Measurements from ENCODE around the gene NEK1.

The NEK1 gene

GRCh38 chr4:169621731-169622492 is 9.5 kb upstream of the NEK1 start:
- intact Hi-C loops (cut with micrococcal nuclease): loop anchor here (5.0 kb wide), 1 partner anchor 35 kb away; no protein-coding TSS in a partner anchor
- Mint-ChIP-seq H3K27me3 (no peaks in the 10 kb centered on the region), H3K9me3 (no peaks in the 10 kb centered on the region), H3K27ac (no peak overlapping the region), H3K4me3 (peak overlapping the region; percentile 48), H3K36me3 (ENCODE audit: low read depth) (peaks cover 34% of the 10 kb centered on the region), H3K4me1 (ENCODE audit: low read depth) (peaks cover 33% of the 10 kb centered on the region)

- H3K9me3 Mint-ChIP-seq: no peaks in the 10 kb centered on the region
- H3K4me3 Mint-ChIP-seq: peak overlapping the region; percentile 96
- peak overlapping the region; percentile 95 for H3K27ac Mint-ChIP-seq
- H3K27me3 Mint-ChIP-seq: no peaks in the 10 kb centered on the region
- peaks cover 34% of the 10 kb centered on the region for H3K36me3 Mint-ChIP-seq (ENCODE audit: low read depth)
- H3K4me1 Mint-ChIP-seq (ENCODE audit: low read depth): peaks cover 28% of the 10 kb centered on the region
- intact Hi-C loops (cut with micrococcal nuclease): loop anchor here (1.0 to 5.0 kb wide), 2 partner anchors 9 to 36 kb away; partner anchors contain the start of gene NEK1
Measured at GRCh38 chr4:169620880-169621248, 8.5 kb upstream of the NEK1 start.

GRCh38 chr4:169619958-169620879 is 7.8 kb upstream of the NEK1 start, which contains the start of gene CLCN3:
Gene CLCN3 (plus strand): TSS chr4:169620578. CDS start chr4:169635929, 15,351 bp downstream.
- Mint-ChIP-seq H3K36me3 (ENCODE audit: low read depth) (peaks cover 28% of the 10 kb centered on the region), H3K4me1 (ENCODE audit: low read depth) (peaks cover 23% of the 10 kb centered on the region), H3K27ac (peak within 1 kb of the TSS; percentile 95), H3K4me3 (peak within 1 kb of the TSS; percentile 96), H3K27me3 (no peaks in the 10 kb centered on the region), H3K9me3 (no peaks in the 10 kb centered on the region)
- intact Hi-C loops (cut with micrococcal nuclease): loop anchor here (1.0 to 5.0 kb wide), 2 partner anchors 8 to 37 kb away; partner anchors contain the start of gene NEK1

GRCh38 chr4:169619518-169619957 is 7.2 kb upstream of the NEK1 start:
- Mint-ChIP-seq H3K27me3 (no peaks in the 10 kb centered on the region), H3K9me3 (no peaks in the 10 kb centered on the region), H3K27ac (peak overlapping the region; percentile 95), H3K36me3 (ENCODE audit: low read depth) (peaks cover 22% of the 10 kb centered on the region), H3K4me3 (peak overlapping the region; percentile 96), H3K4me1 (ENCODE audit: low read depth) (peaks cover 19% of the 10 kb centered on the region)
- intact Hi-C loops (cut with micrococcal nuclease): no loop called here

- H3K36me3 Mint-ChIP-seq (ENCODE audit: low read depth): peaks cover 22% of the 10 kb centered on the region
- intact Hi-C loops (cut with micrococcal nuclease): no loop called here
- H3K27me3 Mint-ChIP-seq: no peaks in the 10 kb centered on the region
- H3K4me1 Mint-ChIP-seq (ENCODE audit: low read depth): peaks cover 19% of the 10 kb centered on the region
- H3K4me3 Mint-ChIP-seq: no peak overlapping the region
- H3K27ac Mint-ChIP-seq: no peak overlapping the region
- no peaks in the 10 kb centered on the region for H3K9me3 Mint-ChIP-seq
Measured at GRCh38 chr4:169618986-169619385, 6.6 kb upstream of the NEK1 start.

- Mint-ChIP-seq H3K9me3 (no peaks in the 10 kb centered on the region), H3K27ac (no peak overlapping the region), H3K4me1 (ENCODE audit: low read depth) (peaks cover 15% of the 10 kb centered on the region), H3K27me3 (no peaks in the 10 kb centered on the region), H3K4me3 (no peak overlapping the region), H3K36me3 (ENCODE audit: low read depth) (peaks cover 17% of the 10 kb centered on the region)
- intact Hi-C loops (cut with micrococcal nuclease): no loop called here
Measured at GRCh38 chr4:169618286-169618685, 5.9 kb upstream of the NEK1 start.

DNA sequence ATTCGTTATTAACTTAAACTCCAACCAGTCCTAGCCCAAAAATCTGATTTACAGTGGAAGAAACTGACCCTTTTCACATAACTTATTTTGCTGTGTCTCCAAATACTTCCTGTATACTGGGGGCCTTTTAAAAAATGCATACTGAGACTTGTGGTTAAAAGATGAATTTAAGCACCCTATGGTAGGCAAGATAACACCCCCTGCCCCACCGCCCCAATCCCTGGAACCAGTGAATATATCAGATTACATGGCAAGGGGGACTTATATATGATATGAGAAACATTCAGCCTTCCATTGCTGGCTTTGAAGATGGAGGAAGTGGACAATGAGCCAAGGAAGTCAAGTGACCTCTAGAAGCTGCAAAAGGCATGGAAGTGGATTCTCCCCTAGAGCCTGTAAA is 4.9 kb upstream of the NEK1 start:
- H3K4me1 Mint-ChIP-seq (ENCODE audit: low read depth): peaks cover 16% of the 10 kb centered on the region
- no peaks in the 10 kb centered on the region for H3K27me3 Mint-ChIP-seq
- H3K36me3 Mint-ChIP-seq (ENCODE audit: low read depth): peaks cover 17% of the 10 kb centered on the region
- no peaks in the 10 kb centered on the region for H3K9me3 Mint-ChIP-seq
- no peak overlapping the region for H3K27ac Mint-ChIP-seq
- H3K4me3 Mint-ChIP-seq: no peak overlapping the region
- intact Hi-C loops (cut with micrococcal nuclease): no loop called here

GRCh38 chr4:169616846-169617245 is 4.5 kb upstream of the NEK1 start:
- no peaks in the 10 kb centered on the region for H3K27me3 Mint-ChIP-seq
- H3K4me3 Mint-ChIP-seq: no peak overlapping the region
- no peaks in the 10 kb centered on the region for H3K9me3 Mint-ChIP-seq
- H3K36me3 Mint-ChIP-seq (ENCODE audit: low read depth): peaks cover 21% of the 10 kb centered on the region
- peaks cover 11% of the 10 kb centered on the region for H3K4me1 Mint-ChIP-seq (ENCODE audit: low read depth)
- intact Hi-C loops (cut with micrococcal nuclease): no loop called here
- no peak overlapping the region for H3K27ac Mint-ChIP-seq

GRCh38 chr4:169615467-169616106 is 3.2 kb upstream of the NEK1 start:
- intact Hi-C loops (cut with micrococcal nuclease): no loop called here
- Mint-ChIP-seq H3K27ac (no peak overlapping the region), H3K4me1 (ENCODE audit: low read depth) (peaks cover 11% of the 10 kb centered on the region), H3K36me3 (ENCODE audit: low read depth) (peaks cover 18% of the 10 kb centered on the region), H3K27me3 (no peaks in the 10 kb centered on the region), H3K9me3 (no peaks in the 10 kb centered on the region), H3K4me3 (no peak overlapping the region)

- peak overlapping the region; percentile 97 for H3K27ac Mint-ChIP-seq
- H3K27me3 Mint-ChIP-seq: no peaks in the 10 kb centered on the region
- intact Hi-C loops (cut with micrococcal nuclease): loop anchor here (1.0 to 5.0 kb wide), 5 partner anchors 7 to 601 kb away; partner anchors contain the start of genes CBR4, CLCN3, HPF1 and MFAP3L
- H3K4me1 Mint-ChIP-seq (ENCODE audit: low read depth): peaks cover 11% of the 10 kb centered on the region
- H3K4me3 Mint-ChIP-seq: peak overlapping the region; percentile 90
- H3K36me3 Mint-ChIP-seq (ENCODE audit: low read depth): peaks cover 9% of the 10 kb centered on the region
- no peaks in the 10 kb centered on the region for H3K9me3 Mint-ChIP-seq
Measured at GRCh38 chr4:169612871-169613859, 782 bp upstream of the NEK1 start.

DNA sequence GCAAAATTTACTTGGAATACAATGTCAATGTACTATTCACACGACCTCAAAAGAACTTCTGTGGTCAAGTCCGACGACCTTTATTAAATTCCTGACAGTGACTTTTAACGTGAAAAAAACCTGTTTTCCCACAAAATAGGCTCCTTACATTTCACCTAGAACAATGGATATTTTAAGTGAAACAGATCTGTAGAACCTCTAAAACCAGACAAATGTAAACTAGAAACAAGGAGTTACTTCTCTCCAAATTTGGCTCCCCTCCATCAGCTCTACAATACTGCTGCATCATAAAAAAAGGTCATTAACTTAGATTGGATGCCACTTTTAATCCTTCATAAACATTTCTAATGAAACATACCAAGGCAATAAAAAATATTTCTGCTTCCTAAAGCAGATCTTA is 1.2 kb downstream of the NEK1 start:
- H3K9me3 Mint-ChIP-seq: no peaks in the 10 kb centered on the region

DNA sequence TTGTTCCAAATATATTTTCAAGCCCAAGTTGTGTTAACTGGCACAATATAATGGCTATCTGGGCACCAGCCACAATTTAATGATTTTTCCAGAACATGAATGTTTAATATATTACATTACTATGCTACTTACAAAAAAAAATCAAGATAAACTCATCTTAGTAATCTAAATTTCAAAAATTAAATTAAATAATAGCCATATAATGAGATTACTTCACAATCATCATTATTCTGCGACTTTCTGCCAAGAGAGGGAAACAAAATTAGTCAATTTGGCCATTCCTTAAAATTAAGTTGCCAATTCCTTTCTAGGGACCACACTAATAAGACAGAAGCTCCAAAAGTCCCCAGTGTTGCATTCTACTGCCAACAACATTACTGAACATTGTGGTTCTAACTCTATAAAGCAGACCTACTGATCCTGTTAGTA is 7.5 kb downstream of the NEK1 start:
- no peak overlapping the region for H3K4me3 Mint-ChIP-seq

More for the DNA sequence above, 1.2 kb downstream of the NEK1 start:
- Mint-ChIP-seq H3K27me3 (no peaks in the 10 kb centered on the region), H3K36me3 (ENCODE audit: low read depth) (peaks cover 9% of the 10 kb centered on the region), H3K4me3 (no peak overlapping the region), H3K4me1 (ENCODE audit: low read depth) (peaks cover 11% of the 10 kb centered on the region), H3K27ac (no peak overlapping the region)
- intact Hi-C loops (cut with micrococcal nuclease): loop anchor here (5.0 kb wide), 2 partner anchors 436 to 599 kb away; partner anchors contain the start of gene CBR4

More for the DNA sequence above, 7.5 kb downstream of the NEK1 start:
- intact Hi-C loops (cut with micrococcal nuclease): no loop called here
- no peaks in the 10 kb centered on the region for H3K9me3 Mint-ChIP-seq
- no peaks in the 10 kb centered on the region for H3K4me1 Mint-ChIP-seq (ENCODE audit: low read depth)
- H3K27ac Mint-ChIP-seq: no peak overlapping the region
- H3K27me3 Mint-ChIP-seq: no peaks in the 10 kb centered on the region
- H3K36me3 Mint-ChIP-seq (ENCODE audit: low read depth): peaks cover 13% of the 10 kb centered on the region
